Activated CD8-positive, alpha-beta memory T cell treated with anti-CD3 and anti-CD28 coated beads for 36 hours (primary cell): Measurements from ENCODE around the gene ANKRD36B. TPM values are rescaled to one million over a fixed set of nuclear protein-coding genes. Genes with fewer than 3 reads are reported as not detected.
"Not testable (repeated sequence)": the region's sequence is repeated elsewhere in the genome, so short reads cannot be mapped to it uniquely, and the experiment has no call there.

Experiments
- CTCF ChIA-PET: fragments of 350-600 bp; sonication (Branson Sonifier 250); formaldehyde crosslinking; loops from one replicate; lab custom pipeline; 2021; ENCODE audit warnings: antibody characterized with exemption; lab: Charles Lee
- POLR2A ChIA-PET: fragments of 350-600 bp; sonication (Branson Sonifier 250); formaldehyde crosslinking; loops from one replicate; lab custom pipeline; 2021; ENCODE audit warnings: antibody characterized with exemption; lab: Charles Lee
- total RNA-seq, 2 experiments: library from RNA; stranded (reverse); gene quantifications; one replicate each; pipeline ENCODE4 v1.2.3, GENCODE V29; 2021

The ANKRD36B gene
- total RNA-seq, 2 experiments from 2014 or later, result 21.8 to 21.9 TPM

DNA sequence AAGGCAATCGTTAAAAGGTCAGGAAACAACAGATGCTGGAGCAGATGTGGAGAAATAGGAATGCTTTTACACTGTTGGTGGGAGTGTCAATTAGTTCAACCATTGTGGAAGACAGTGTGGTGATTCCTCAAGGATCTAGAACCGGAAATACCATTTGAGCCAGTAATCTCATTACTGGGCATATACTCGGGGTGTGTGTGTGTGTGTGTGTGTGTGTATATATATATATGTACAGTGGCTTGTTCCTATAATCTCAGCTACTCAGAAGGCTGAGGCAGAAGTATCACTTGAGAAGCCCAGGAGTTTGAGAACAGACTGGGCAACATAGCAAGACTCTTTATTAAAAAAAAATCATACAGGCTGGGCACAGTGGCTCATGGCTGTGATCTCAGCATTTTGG is 24.0 kb downstream of the ANKRD36B start:
- CTCF ChIA-PET, POLR2A ChIA-PET: not testable (repeated sequence)

DNA sequence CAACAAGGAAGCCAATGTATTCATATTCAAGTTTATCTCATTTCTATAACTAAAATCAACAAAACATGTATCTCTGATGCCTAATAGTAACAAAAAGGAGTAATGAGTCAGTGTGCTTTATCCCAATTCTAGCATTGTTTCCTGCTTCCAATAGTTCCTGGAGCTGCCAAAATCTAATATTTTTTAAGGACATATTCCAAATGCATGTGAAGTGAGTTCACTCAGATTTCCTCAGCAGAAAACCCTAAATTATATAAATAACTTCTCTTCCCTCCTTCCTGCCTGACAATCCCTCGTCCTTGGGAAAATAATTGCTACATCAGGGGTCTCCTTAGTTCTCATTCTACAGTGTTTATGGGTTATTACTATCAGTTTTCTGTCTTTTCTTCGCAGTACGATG is 37.3 kb downstream of the ANKRD36B start:
- POLR2A ChIA-PET, CTCF ChIA-PET: not testable (repeated sequence)

DNA sequence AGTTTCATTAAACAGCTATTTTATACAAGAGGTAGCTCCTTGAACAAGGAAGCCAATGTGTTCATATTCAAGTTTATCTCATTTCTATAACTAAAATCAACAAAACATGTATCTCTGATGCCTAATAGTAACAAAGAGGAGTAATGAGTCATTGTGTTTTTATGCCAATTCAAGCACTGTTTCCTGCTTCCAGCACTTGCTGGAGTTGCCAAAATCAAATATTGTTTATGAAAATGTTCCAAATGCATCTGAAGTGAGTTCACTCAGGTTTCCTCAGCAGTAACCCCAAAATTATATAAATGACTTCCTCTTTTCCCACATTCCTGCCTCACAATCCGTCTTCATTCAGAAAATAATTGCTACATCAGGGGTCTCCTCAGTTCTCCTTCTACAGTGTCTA is 39.2 kb downstream of the ANKRD36B start:
- CTCF ChIA-PET, result not testable (repeated sequence)

DNA sequence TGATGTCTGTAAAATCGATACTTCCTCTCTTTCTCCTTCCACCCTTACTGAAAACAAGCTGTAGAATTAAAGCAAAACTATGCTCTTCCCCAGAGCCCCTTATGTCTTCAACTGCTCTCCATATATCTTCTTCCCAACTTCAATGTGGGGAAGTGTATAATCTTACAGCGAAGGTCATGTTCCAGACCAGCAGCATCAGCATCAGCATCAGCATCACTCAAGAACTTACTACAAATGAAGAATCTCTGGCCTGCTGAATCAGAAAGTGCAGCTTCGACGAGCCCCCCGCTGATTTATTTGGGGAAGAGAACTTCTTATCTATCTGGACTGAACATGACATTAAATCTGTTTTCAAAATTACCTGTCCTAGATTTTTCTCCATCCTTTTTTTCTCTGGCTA is 40.6 kb downstream of the ANKRD36B start:
- POLR2A ChIA-PET, CTCF ChIA-PET: not testable (repeated sequence)

More for the DNA sequence above, 39.2 kb downstream of the ANKRD36B start:
- POLR2A ChIA-PET, result not testable (repeated sequence)

DNA sequence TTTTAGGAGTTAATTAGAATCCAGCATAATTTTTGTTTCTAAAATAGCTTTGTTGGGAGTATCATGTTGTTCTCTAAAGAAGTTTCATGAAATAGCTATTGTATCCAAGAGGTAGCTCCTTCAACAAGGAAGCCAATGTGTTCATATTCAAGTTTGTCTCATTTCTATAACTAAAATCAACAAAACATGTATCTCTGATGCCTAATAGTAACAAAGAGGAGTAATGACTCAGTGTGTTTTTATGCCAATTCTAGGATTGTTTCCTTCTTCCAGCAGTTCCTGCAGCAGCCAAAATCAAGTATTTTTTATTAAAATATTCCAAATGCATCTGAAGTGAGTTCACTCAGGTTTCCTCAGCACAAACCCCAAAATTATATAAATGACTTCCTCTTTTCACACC is 41.1 kb downstream of the ANKRD36B start:
- POLR2A ChIA-PET, CTCF ChIA-PET: not testable (repeated sequence)

- ChIA-PET CTCF (no interaction called here), POLR2A (no interaction called here)
Measured at GRCh38 chr2:97546711-97547110, 43.0 kb downstream of the ANKRD36B start.

DNA sequence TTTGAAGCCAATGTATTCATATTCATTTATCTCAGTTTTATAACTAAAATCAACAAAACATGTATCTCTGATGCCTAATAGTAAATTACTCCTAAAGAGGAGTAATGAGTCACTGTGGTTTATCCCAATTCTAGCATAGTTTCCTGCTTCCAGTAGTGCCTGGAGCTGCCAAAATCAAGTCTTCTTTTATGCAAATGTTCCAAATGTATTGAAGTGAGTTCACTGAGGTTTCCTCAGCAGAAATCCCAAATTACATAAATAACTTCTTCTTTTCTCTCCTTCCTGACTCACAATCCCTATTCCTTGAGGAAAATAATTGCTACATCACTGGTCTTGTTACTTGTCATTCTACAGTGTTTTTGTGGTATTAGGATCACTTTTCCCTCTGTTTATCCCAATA is 44.8 kb downstream of the ANKRD36B start:
- POLR2A ChIA-PET, CTCF ChIA-PET: not testable (repeated sequence)

DNA sequence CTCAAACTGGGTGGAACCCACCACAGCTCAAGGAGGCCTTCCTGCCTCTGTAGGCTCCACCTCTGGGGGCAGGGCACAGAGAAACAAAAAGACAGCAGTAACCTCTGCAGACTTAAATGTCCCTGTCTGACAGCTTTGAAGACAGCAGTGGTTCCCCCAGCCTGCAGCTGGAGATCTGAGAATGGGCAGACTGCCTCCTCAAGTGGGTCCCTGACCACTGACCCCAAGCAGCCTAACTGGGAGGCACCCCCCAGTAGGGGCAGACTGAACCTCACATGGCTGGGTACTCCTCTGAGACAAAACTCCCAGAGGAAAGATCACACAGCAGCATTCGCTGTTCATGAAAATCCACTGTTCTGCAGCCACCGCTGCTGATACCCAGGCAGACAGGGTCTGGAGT is 63.8 kb downstream of the ANKRD36B start:
- POLR2A ChIA-PET, CTCF ChIA-PET: not testable (repeated sequence)

GRCh38 chr2:97523816-97524215 is 65.9 kb downstream of the ANKRD36B start:
- CTCF ChIA-PET, POLR2A ChIA-PET: not testable (repeated sequence)

GRCh38 chr2:97522916-97523555 is 66.6 kb downstream of the ANKRD36B start:
- POLR2A ChIA-PET, CTCF ChIA-PET: not testable (repeated sequence)

DNA sequence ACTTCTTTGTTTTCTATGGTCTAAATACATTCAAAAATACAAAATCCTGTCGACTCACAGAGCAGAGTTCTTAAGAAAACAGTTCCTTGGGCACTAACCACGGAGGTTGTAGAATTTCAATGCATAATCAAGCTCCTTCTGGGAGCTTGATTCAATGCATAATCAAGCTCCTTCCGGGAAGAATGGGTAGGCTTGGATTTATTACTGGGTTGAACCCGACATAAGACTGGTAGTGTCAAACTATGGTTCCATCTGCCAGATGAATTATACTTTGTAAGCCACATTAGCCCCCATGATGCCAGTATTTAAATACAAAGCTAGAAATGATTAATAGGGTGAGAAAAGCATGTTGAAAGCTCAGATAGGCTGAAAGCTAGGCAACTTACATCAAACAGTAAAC is 94.0 kb downstream of the ANKRD36B start:
- CTCF ChIA-PET, POLR2A ChIA-PET: not testable (repeated sequence)

DNA sequence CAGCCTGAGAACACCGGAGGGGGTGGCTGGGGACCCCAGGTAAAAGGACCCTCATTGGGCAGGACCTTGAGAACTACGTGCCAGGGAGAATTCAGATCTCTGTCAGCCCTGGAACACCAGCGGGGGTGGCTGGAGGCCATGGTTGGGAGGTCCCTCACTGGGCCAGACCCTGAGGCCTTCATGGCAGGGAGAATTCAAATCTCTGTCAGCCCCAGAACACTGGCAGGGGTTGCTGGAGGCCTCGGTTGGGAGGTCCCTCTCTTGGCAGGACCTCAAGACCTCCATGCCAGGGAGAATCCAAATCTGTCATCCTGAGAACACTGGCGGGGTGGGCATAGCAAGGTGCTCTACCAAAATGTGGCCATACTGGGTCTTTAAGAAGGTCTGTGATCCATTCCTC is 99.5 kb downstream of the ANKRD36B start:
- POLR2A ChIA-PET, CTCF ChIA-PET: not testable (repeated sequence)

Other genes with a start within 250 kb of the ANKRD36B start
- 100 to 1,000 TPM; 209 to 210 TPM for gene COX5B, start 56.2 kb upstream of the ANKRD36B start, total RNA-seq
- 10 to 100 TPM; 87.9 to 92.1 TPM for gene ACTR1B, start 74.2 kb upstream of the ANKRD36B start, total RNA-seq
- 1 to 10 TPM; 6.7 to 6.8 TPM for gene C2orf92, start 79.8 kb upstream of the ANKRD36B start, total RNA-seq
- gene ZAP70, start 123.7 kb upstream of the ANKRD36B start, total RNA-seq, result 100 to 1,000 TPM; 201 to 206 TPM